IMR-90 (cell line): Measurements from ENCODE around the gene NT5E. TPM values are rescaled to one million over a fixed set of nuclear protein-coding genes. Genes with fewer than 3 reads are reported as not detected.
A peak's percentile ranks its signal among the peaks of the same experiment; 100 is the strongest.

Source experiments
- ATAC-seq: fragments of 200-7000 bp; cut with Tn5 transposase; 2 replicates; pipeline ENCODE4 v1.9.1; 2020; ENCODE audit warnings: low read depth, mild to moderate bottlenecking, moderate library complexity
- BruUV-seq: library from RNA; stranded (reverse); fragments of 400-500 nt; replicated peaks from 2 replicates; lab custom pipeline; 2021; lab: Mats Ljungman, UMichigan
- CTCF ChIA-PET: fragments of 300-600 bp; formaldehyde crosslinking; extraction: SDS; loops from one replicate; lab custom pipeline; 2021; ENCODE audit warnings: antibody characterized with exemption; lab: Yijun Ruan, JAX
- POLR2A ChIA-PET: fragments of 300-600 bp; sonication (Branson Sonifier 250); formaldehyde crosslinking; loops from one replicate; lab custom pipeline; 2022; ENCODE audit warnings: antibody characterized with exemption; ENCODE audit not compliant: unreplicated experiment; lab: Charles Lee
- DNase-seq: peaks from one replicate; pipeline ENCODE4 v3.0.0; 2013
- H2AFZ ChIP-seq: replicated peaks from 2 replicates; pipeline ENCODE3; 2013; ENCODE audit warnings: low read length, mild to moderate bottlenecking; ENCODE audit not compliant: poor library complexity
- H2AK5ac ChIP-seq: 2 replicates; pipeline ENCODE4 v1.6.1; 2013; ENCODE audit warnings: low read depth, low read length, inconsistent platforms
- H2AK9ac ChIP-seq: replicated peaks from 2 replicates; pipeline ENCODE3; 2013; ENCODE audit warnings: mild to moderate bottlenecking, low read depth, low read length, moderate library complexity; ENCODE audit not compliant: poor library complexity
- H2BK120ac ChIP-seq: 2 replicates; pipeline ENCODE4 v1.6.1; 2013; ENCODE audit warnings: low read depth, low read length, inconsistent platforms
- H2BK15ac ChIP-seq: 3 replicates; pipeline ENCODE4 v1.6.1; 2013; ENCODE audit warnings: low read depth, low read length, inconsistent platforms
- H2BK20ac ChIP-seq: 2 replicates; pipeline ENCODE4 v1.6.1; 2013; ENCODE audit warnings: low read depth, mild to moderate bottlenecking, inconsistent platforms, low read length, moderate library complexity
- H2BK5ac ChIP-seq: 2 replicates; pipeline ENCODE4 v1.6.1; 2013; ENCODE audit warnings: mild to moderate bottlenecking, low read depth, low read length, inconsistent platforms; ENCODE audit not compliant: poor library complexity, severe bottlenecking
- H3K14ac ChIP-seq: replicated peaks from 2 replicates; pipeline ENCODE4 v1.6.1; 2013; ENCODE audit warnings: low read depth, low read length, inconsistent platforms
- H3K18ac ChIP-seq: 2 replicates; pipeline ENCODE4 v1.6.1; 2013; ENCODE audit warnings: low read depth, low read length, control low read depth
- H3K23ac ChIP-seq: 2 replicates; pipeline ENCODE4 v1.6.1; 2013; ENCODE audit warnings: low read depth, low read length, inconsistent platforms
- H3K27ac ChIP-seq: 2 replicates; pipeline ENCODE4 v1.5.1; 2013; ENCODE audit warnings: mild to moderate bottlenecking, control low read depth, low read length; ENCODE audit not compliant: insufficient read depth
- H3K27me3 ChIP-seq: 2 replicates; pipeline ENCODE4 v1.6.1; 2013; ENCODE audit warnings: low read length; ENCODE audit not compliant: control insufficient read depth, insufficient read depth
- H3K36me3 ChIP-seq: 2 replicates; pipeline ENCODE4 v1.6.1; 2013; ENCODE audit warnings: low read length, mixed read lengths; ENCODE audit not compliant: control insufficient read depth, insufficient read depth
- H3K4ac ChIP-seq: 2 replicates; pipeline ENCODE4 v1.6.1; 2013; ENCODE audit warnings: low read depth, low read length, inconsistent platforms
- H3K4me1 ChIP-seq: 2 replicates; pipeline ENCODE4 v1.6.1; 2013; ENCODE audit warnings: low read length, mixed read lengths; ENCODE audit not compliant: control insufficient read depth, insufficient read depth
- H3K4me2 ChIP-seq: 2 replicates; pipeline ENCODE4 v1.6.1; 2013; ENCODE audit warnings: low read depth, mild to moderate bottlenecking, control low read depth, low read length, moderate library complexity
- H3K4me3 ChIP-seq: 2 replicates; pipeline ENCODE4 v1.5.1; 2013; ENCODE audit warnings: low read depth, mild to moderate bottlenecking, control low read depth, low read length, moderate library complexity; ENCODE audit not compliant: insufficient read depth
- H3K56ac ChIP-seq: 2 replicates; pipeline ENCODE4 v1.6.1; 2013; ENCODE audit warnings: low read length, inconsistent platforms; ENCODE audit not compliant: insufficient read depth; ENCODE audit errors: extremely low read depth
- H3K79me1 ChIP-seq, 2 experiments: 2 replicates each; pipeline ENCODE4 v1.6.1; 2013; ENCODE audit warnings: low read length in 2 of 2, inconsistent platforms in 1 of 2, low read depth in 1 of 2
- H3K9ac ChIP-seq: 2 replicates; pipeline ENCODE4 v1.6.1; 2013; ENCODE audit warnings: low read depth, low read length, control low read depth
- H3K9me1 ChIP-seq: 2 replicates; pipeline ENCODE4 v1.6.1; 2013; ENCODE audit warnings: low read length, inconsistent platforms; ENCODE audit not compliant: insufficient read depth
- H3K9me3 ChIP-seq: 2 replicates; pipeline ENCODE4 v1.6.1; 2013; ENCODE audit warnings: low read length; ENCODE audit not compliant: control insufficient read depth, insufficient read depth
- H4K20me1 ChIP-seq: 2 replicates; pipeline ENCODE4 v1.6.1; 2013; ENCODE audit warnings: low read length, inconsistent platforms; ENCODE audit not compliant: insufficient read depth
- H4K5ac ChIP-seq: 2 replicates; pipeline ENCODE4 v1.6.1; 2013; ENCODE audit warnings: mild to moderate bottlenecking, low read depth, low read length, control low read depth
- H4K8ac ChIP-seq, 2 experiments: 2 replicates each; pipeline ENCODE4 v1.6.1; 2013; ENCODE audit warnings: low read depth in 2 of 2, low read length in 2 of 2, control low read depth in 1 of 2, inconsistent platforms in 1 of 2
- H4K91ac ChIP-seq: 2 replicates; pipeline ENCODE4 v1.6.1; 2013; ENCODE audit warnings: low read depth, low read length, inconsistent platforms; ENCODE audit not compliant: insufficient read depth
- FOS ChIP-seq: fragments of 150-350 bp; IDR thresholded peaks from 2 replicates; pipeline ENCODE4 v1.6.1; 2016; ENCODE audit warnings: low read depth, low read length
- MAFK ChIP-seq: IDR thresholded peaks from 2 replicates; pipeline ENCODE4 v1.6.1; 2012; ENCODE audit warnings: low read depth, low read length, improper control_type of control experiment
- whole genome bisulfite sequencing, 2 experiments: methylation state at CpG; one replicate each; pipeline versions ENCODE4 v1.1.5 to v1.1.7; 2013; ENCODE audit warnings: missing lambda C conversion rate in 2 of 2; ENCODE audit not compliant: insufficient read length in 1 of 2; ENCODE audit errors: extremely low coverage in 2 of 2; 5-methylcytosine and 5-hydroxymethylcytosine counted together
- dilution Hi-C: fragments of 300-500 bp; cut with HindIII; formaldehyde crosslinking; loops from one replicate; pipeline ENCODE4 v1.14.3; 2018; ENCODE audit warnings: low sequenced_read_pairs; ENCODE audit not compliant: unreplicated experiment
- in situ Hi-C: fragments of 300-500 bp; cut with MboI; formaldehyde crosslinking; loops from 3 replicates; pipeline ENCODE4 v1.14.3; 2019; ENCODE audit warnings: low sequenced_read_pairs, inconsistent platforms, mixed read lengths
- intact Hi-C: fragments of 100-400 bp; cut with micrococcal nuclease; formaldehyde crosslinking; loops from 2 replicates; pipeline ENCODE4 v1.10.0; 2022
- polyA plus RNA-seq, 3 experiments: library from polyadenylated mRNA; depleted of rRNA; stranded (reverse); fragments of >200 nt; gene quantifications; 2 replicates each; pipeline ENCODE4 v1.2.3, GENCODE V29; 2012; ENCODE audit warnings: low replicate concordance in 1 of 3
- total RNA-seq: library from RNA; depleted of rRNA; stranded (reverse); fragments of >200 nt; gene quantifications from 2 replicates; pipeline ENCODE4 v1.2.3, GENCODE V29; 2012
- TF ChIP-seq, protein P1 (sequence below): fragments of 150-350 bp; IDR thresholded peaks from 2 replicates; pipeline ENCODE4 v1.6.1; 2016; ENCODE audit warnings: low read depth, mild to moderate bottlenecking, low read length, moderate library complexity, borderline replicate concordance

Gene NT5E
- total and polyA plus RNA-seq, 2 of the 4 experiments (the other 2 are of a cell fraction), result 153 to 280 TPM

- H3K14ac ChIP-seq, result peak overlapping the region; percentile 94
- peaks cover 44% of the 10 kb centered on the region for H3K4me1 ChIP-seq
Measured at GRCh38 chr6:85405175-85405852, 44.6 kb upstream of the NT5E start.

More at GRCh38 chr6:85405175-85405852, 44.6 kb upstream of the NT5E start:
- Histone ChIP-seq H3K4ac (peak overlapping the region; percentile 98), H3K23ac (peak overlapping the region; percentile 88), H3K4me3 (no peak overlapping the region), H3K18ac (peak overlapping the region; percentile 93), H2BK20ac (peak overlapping the region; percentile 94), H4K91ac (peak overlapping the region; percentile 89), H2BK120ac (peak overlapping the region; percentile 97), H4K20me1 (no peaks in the 10 kb centered on the region), H3K9ac (peak overlapping the region; percentile 47), H2AK9ac (peak overlapping the region; percentile 29), H4K5ac (peak overlapping the region; percentile 85), H2BK5ac (peak overlapping the region; percentile 96), H3K79me1 (peaks cover 11 to 29% of the 10 kb centered on the region in 2 experiments; a peak in 3 of 4 replicates), H3K9me1 (peaks cover 28% of the 10 kb centered on the region), H3K4me2 (peak overlapping the region; percentile 73), H3K56ac (peak overlapping the region; percentile 80), H4K8ac (peak overlapping the region; percentile 85 to 89), H2BK15ac (peak overlapping the region; percentile 96; the same call in 2 of the 3 replicates), H3K27me3 (no peaks in the 10 kb centered on the region), H3K27ac (peak overlapping the region; percentile 79), H2AFZ (peak overlapping the region; percentile 60), H3K36me3 (no peaks in the 10 kb centered on the region), H3K9me3 (no peaks in the 10 kb centered on the region), H2AK5ac (peak overlapping the region; percentile 100)
- BruUV-seq, result no TSS peak
- in situ Hi-C loops, result loop anchor here (5.0 kb wide), 2 partner anchors 42 to 43 kb away; no protein-coding TSS in a partner anchor
- POLR2A ChIA-PET, result interaction anchor here (0.7 to 3.4 kb wide), 3 partner anchors 14 to 45 kb away, joined by 3 to 40 read pairs (median 6); partner anchors contain the start of gene NT5E
- TF ChIP-seq MAFK (0 out of 2 replicates have a peak, but pooled peaks have one; percentile 0), FOS (no peak)
- TF ChIP-seq, protein P1, sequence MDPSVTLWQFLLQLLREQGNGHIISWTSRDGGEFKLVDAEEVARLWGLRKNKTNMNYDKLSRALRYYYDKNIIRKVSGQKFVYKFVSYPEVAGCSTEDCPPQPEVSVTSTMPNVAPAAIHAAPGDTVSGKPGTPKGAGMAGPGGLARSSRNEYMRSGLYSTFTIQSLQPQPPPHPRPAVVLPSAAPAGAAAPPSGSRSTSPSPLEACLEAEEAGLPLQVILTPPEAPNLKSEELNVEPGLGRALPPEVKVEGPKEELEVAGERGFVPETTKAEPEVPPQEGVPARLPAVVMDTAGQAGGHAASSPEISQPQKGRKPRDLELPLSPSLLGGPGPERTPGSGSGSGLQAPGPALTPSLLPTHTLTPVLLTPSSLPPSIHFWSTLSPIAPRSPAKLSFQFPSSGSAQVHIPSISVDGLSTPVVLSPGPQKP, result no peak
- intact Hi-C loops, result loop anchor here (2.0 kb wide), 1 partner anchor 43 kb away; no protein-coding TSS in a partner anchor
- CTCF ChIA-PET, result interaction anchor here (0.7 to 1.1 kb wide), 5 partner anchors 9 to 78 kb away, joined by 3 to 6 read pairs (median 4); no protein-coding TSS in a partner anchor
- no CpG with 5 or more reads among the region's 3 CpGs for WGBS, 2 experiments
- no peak; the same call in 1 of the 2 replicates for ATAC-seq
- dilution Hi-C loops, result no loop called here
- peak; percentile 55 for DNase-seq
